ENCODE measurements around the gene UBR2. TPM values are rescaled to one million over a fixed set of nuclear protein-coding genes. Genes with fewer than 3 reads are reported as not detected.

UBR2 gene
- total RNA-seq, 1 experiment from 2014 or later = 20.1 TPM

DNA sequence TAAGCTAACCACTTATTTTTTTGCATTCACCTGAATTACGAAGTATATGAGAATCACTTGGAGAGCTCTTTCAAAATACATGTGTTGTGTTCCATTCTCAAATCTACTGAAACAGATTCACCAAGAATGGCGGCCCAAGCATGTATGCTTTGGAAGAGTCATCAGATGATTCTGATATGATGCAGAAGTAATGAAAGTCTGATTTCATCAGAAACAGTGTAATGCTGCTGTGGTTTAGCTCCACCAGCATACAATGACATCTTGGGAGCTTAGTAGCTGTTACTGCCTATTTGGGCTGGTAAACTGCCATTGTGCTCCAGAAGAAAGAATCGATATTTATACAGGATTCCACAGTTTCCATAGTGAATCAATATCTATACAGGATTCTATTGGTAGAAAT is 52.9 kb downstream of the UBR2 start:
- POLR2A ChIA-PET = interaction anchor here (1.0 kb wide), 1 partner anchor 45 kb away, joined by 5 read pairs; no protein-coding TSS in a partner anchor
- no peak overlapping the region for H3K27ac Mint-ChIP-seq (ENCODE audit: low read depth, unreplicated experiment)
- peaks cover 78% of the 10 kb centered on the region for H3K36me3 Mint-ChIP-seq (ENCODE audit: insufficient read depth, unreplicated experiment)
- no TSS peak for BruUV-seq (replicated peaks)
- TF ChIP-seq, protein P1, sequence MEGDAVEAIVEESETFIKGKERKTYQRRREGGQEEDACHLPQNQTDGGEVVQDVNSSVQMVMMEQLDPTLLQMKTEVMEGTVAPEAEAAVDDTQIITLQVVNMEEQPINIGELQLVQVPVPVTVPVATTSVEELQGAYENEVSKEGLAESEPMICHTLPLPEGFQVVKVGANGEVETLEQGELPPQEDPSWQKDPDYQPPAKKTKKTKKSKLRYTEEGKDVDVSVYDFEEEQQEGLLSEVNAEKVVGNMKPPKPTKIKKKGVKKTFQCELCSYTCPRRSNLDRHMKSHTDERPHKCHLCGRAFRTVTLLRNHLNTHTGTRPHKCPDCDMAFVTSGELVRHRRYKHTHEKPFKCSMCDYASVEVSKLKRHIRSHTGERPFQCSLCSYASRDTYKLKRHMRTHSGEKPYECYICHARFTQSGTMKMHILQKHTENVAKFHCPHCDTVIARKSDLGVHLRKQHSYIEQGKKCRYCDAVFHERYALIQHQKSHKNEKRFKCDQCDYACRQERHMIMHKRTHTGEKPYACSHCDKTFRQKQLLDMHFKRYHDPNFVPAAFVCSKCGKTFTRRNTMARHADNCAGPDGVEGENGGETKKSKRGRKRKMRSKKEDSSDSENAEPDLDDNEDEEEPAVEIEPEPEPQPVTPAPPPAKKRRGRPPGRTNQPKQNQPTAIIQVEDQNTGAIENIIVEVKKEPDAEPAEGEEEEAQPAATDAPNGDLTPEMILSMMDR (IDR thresholded peaks at IDR 0.05; ENCODE audit: unreplicated experiment) = no peak
- DNase-seq (ENCODE audit: unreplicated experiment) = no peak
- H3K9me3 Mint-ChIP-seq (ENCODE audit: unreplicated experiment) = no peaks in the 10 kb centered on the region
- CTCF ChIA-PET = interaction anchor here (0.6 kb wide), 1 partner anchor 46 kb away, joined by 3 read pairs; no protein-coding TSS in a partner anchor
- H3K4me1 Mint-ChIP-seq (ENCODE audit: insufficient read depth, unreplicated experiment) = no peaks in the 10 kb centered on the region
- intact Hi-C loops (cut with micrococcal nuclease) = no loop called here
- no peaks in the 10 kb centered on the region for H3K27me3 Mint-ChIP-seq (ENCODE audit: insufficient read depth, unreplicated experiment)
- no peak overlapping the region for H3K4me3 Mint-ChIP-seq (ENCODE audit: unreplicated experiment)

DNA sequence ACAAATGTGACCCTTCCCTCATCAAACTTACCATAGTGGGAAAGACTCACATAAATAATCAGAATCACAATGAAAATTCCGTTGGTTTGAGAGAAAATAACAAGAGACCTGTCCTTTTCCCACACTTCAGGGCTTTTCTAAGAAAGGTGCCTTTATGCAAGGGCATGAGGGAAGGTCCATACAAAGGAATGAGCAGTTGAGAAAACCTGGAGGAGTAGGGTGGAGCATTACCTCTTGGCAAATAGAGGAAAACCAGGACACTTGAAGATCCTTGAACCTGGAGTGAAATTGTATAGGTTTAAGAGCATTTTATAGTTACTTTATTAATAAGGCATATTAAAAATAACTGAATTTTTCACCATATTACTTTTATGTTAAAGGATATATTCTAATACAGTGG is 54.3 kb downstream of the UBR2 start:
- Mint-ChIP-seq H3K9me3 (ENCODE audit: unreplicated experiment) (no peaks in the 10 kb centered on the region), H3K36me3 (ENCODE audit: insufficient read depth, unreplicated experiment) (peaks cover 72% of the 10 kb centered on the region), H3K4me1 (ENCODE audit: insufficient read depth, unreplicated experiment) (no peaks in the 10 kb centered on the region), H3K4me3 (ENCODE audit: unreplicated experiment) (no peak overlapping the region), H3K27me3 (ENCODE audit: insufficient read depth, unreplicated experiment) (no peaks in the 10 kb centered on the region), H3K27ac (ENCODE audit: low read depth, unreplicated experiment) (no peak overlapping the region)
- ChIA-PET POLR2A (no interaction called here), CTCF (no interaction called here)
- intact Hi-C loops (cut with micrococcal nuclease) = no loop called here
- TF ChIP-seq, protein P1 (IDR thresholded peaks at IDR 0.05; ENCODE audit: unreplicated experiment) = no peak
- DNase-seq (ENCODE audit: unreplicated experiment) = no peak
- BruUV-seq (replicated peaks) = no TSS peak

DNA sequence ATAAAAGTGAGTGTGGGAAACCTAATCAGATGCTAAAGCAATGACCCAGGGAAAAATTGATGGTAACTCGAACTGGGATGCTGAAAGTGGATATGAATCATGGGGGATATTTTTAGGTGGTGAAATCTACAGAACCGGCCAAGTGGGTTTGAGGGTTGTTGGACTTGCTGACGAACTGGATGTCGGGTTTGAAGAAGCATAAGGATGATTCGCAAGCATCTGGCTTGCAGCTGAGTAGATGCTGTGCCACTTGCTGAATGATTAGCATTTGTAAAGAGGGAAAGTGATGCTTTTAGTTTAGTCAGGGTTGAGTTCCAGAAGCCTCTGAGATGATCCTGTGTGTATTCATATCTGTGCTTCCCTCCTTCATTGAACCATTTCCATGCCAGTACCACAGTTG is 54.9 kb downstream of the UBR2 start:
- H3K9me3 Mint-ChIP-seq (ENCODE audit: unreplicated experiment) = no peaks in the 10 kb centered on the region
- ChIA-PET CTCF (interaction anchor here (1.0 kb wide), 1 partner anchor 7 kb away, joined by 3 read pairs; no protein-coding TSS in a partner anchor), POLR2A (interaction anchor here (1.0 to 1.2 kb wide), 2 partner anchors 11 to 14 kb away, joined by 3 to 6 read pairs; no protein-coding TSS in a partner anchor)
- intact Hi-C loops (cut with micrococcal nuclease) = no loop called here
- no peaks in the 10 kb centered on the region for H3K27me3 Mint-ChIP-seq (ENCODE audit: insufficient read depth, unreplicated experiment)
- no peak overlapping the region for H3K27ac Mint-ChIP-seq (ENCODE audit: low read depth, unreplicated experiment)
- H3K4me1 Mint-ChIP-seq (ENCODE audit: insufficient read depth, unreplicated experiment) = no peaks in the 10 kb centered on the region
- BruUV-seq (replicated peaks) = no TSS peak
- TF ChIP-seq, protein P1 (IDR thresholded peaks at IDR 0.05; ENCODE audit: unreplicated experiment) = no peak
- H3K36me3 Mint-ChIP-seq (ENCODE audit: insufficient read depth, unreplicated experiment) = peaks cover 70% of the 10 kb centered on the region
- no peak overlapping the region for H3K4me3 Mint-ChIP-seq (ENCODE audit: unreplicated experiment)
- no peak for DNase-seq (ENCODE audit: unreplicated experiment)

DNA sequence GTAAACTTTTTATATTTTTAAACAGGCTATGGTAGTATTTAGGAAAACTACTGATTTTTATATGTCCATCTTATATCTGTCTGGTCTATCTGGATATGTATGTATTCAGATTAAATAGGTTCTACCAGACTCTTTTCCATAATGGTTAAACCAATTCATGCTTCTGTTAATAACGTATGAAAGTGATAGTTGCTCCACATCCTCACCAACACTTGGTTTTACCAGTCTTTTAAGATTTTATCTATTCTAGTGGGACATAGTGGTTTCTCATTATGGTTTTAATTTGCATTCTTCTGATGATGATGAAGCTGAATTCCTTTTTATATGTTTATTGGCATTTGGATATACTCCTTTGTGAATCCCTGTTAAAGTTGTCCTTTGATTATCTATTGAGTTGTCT is 56.1 kb downstream of the UBR2 start:
- no TSS peak for BruUV-seq (replicated peaks)
- POLR2A ChIA-PET = interaction anchor here (1.0 kb wide), 1 partner anchor 13 kb away, joined by 3 read pairs; no protein-coding TSS in a partner anchor
- CTCF ChIA-PET = interaction anchor here (0.7 to 1.0 kb wide), 2 partner anchors 9 to 42 kb away, joined by 3 read pairs; no protein-coding TSS in a partner anchor
- TF ChIP-seq, protein P1 (IDR thresholded peaks at IDR 0.05; ENCODE audit: unreplicated experiment) = no peak
- no peaks in the 10 kb centered on the region for H3K4me1 Mint-ChIP-seq (ENCODE audit: insufficient read depth, unreplicated experiment)
- no peak overlapping the region for H3K4me3 Mint-ChIP-seq (ENCODE audit: unreplicated experiment)
- DNase-seq (ENCODE audit: unreplicated experiment) = no peak
- intact Hi-C loops (cut with micrococcal nuclease) = no loop called here
- no peak overlapping the region for H3K27ac Mint-ChIP-seq (ENCODE audit: low read depth, unreplicated experiment)
- H3K27me3 Mint-ChIP-seq (ENCODE audit: insufficient read depth, unreplicated experiment) = no peaks in the 10 kb centered on the region
- no peaks in the 10 kb centered on the region for H3K9me3 Mint-ChIP-seq (ENCODE audit: unreplicated experiment)
- peaks cover 71% of the 10 kb centered on the region for H3K36me3 Mint-ChIP-seq (ENCODE audit: insufficient read depth, unreplicated experiment)
